Mammary epithelial cell (primary cell): Measurements from ENCODE around the gene NF1.

Experiments
- EZH2 ChIP-seq: IDR thresholded peaks from 2 replicates; pipeline ENCODE4 v1.6.1; 2012; ENCODE audit warnings: low read length, inconsistent platforms, borderline replicate concordance
- TF ChIP-seq, protein P1 (sequence below), 2 donors: IDR thresholded peaks in 1 of 2; conservative IDR thresholded peaks in 1 of 2; 2 replicates each; pipeline ENCODE4 v1.5.1; 2011 to 2012; ENCODE audit warnings: inconsistent platforms in 2 of 2, low read length in 2 of 2, mild to moderate bottlenecking in 2 of 2, control low read depth in 1 of 2, low read depth in 1 of 2; ENCODE audit not compliant: insufficient read depth in 1 of 2; ENCODE audit errors: extremely low read depth in 1 of 2

- TF ChIP-seq, protein P1, sequence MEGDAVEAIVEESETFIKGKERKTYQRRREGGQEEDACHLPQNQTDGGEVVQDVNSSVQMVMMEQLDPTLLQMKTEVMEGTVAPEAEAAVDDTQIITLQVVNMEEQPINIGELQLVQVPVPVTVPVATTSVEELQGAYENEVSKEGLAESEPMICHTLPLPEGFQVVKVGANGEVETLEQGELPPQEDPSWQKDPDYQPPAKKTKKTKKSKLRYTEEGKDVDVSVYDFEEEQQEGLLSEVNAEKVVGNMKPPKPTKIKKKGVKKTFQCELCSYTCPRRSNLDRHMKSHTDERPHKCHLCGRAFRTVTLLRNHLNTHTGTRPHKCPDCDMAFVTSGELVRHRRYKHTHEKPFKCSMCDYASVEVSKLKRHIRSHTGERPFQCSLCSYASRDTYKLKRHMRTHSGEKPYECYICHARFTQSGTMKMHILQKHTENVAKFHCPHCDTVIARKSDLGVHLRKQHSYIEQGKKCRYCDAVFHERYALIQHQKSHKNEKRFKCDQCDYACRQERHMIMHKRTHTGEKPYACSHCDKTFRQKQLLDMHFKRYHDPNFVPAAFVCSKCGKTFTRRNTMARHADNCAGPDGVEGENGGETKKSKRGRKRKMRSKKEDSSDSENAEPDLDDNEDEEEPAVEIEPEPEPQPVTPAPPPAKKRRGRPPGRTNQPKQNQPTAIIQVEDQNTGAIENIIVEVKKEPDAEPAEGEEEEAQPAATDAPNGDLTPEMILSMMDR (conservative IDR thresholded peaks at IDR 0.05 in 1 of 2, IDR thresholded peaks at IDR 0.05 in 1 of 2; ENCODE audit: extremely low read depth in 1 of 2, insufficient read depth in 1 of 2, low read depth in 1 of 2, low read length in 2 of 2) = no peak
- no peak for TF ChIP-seq EZH2
Measured at GRCh38 chr17:31248986-31249834, 154.4 kb downstream of the NF1 start.
